Medulla oblongata (tissue), 1 donor: ENCODE data around the gene SGCD.

Experiments
- DNase-seq: peaks from one replicate; pipeline ENCODE4 v3.0.0-alpha.2; 2015; ENCODE audit errors: extremely low spot score

The SGCD gene

DNA sequence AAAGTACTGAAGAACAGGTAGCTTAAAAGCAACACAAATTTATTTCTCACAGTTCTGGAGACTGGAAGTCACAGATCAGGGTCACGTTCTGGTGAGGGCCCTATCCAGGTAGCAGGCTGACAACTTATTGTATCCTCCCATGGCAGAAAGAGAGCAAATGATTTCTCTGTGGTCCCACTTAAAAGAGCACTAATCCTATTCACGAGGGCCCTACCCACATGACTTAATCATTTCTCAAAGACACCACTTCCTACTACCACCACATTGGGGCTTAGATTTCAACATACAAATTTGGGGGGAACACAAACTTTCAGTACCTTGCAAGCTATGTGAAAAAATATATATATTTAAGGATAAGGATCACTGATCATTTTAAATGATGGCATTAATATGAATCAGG is 447.3 kb downstream of the SGCD start:
- no peak for DNase-seq

DNA sequence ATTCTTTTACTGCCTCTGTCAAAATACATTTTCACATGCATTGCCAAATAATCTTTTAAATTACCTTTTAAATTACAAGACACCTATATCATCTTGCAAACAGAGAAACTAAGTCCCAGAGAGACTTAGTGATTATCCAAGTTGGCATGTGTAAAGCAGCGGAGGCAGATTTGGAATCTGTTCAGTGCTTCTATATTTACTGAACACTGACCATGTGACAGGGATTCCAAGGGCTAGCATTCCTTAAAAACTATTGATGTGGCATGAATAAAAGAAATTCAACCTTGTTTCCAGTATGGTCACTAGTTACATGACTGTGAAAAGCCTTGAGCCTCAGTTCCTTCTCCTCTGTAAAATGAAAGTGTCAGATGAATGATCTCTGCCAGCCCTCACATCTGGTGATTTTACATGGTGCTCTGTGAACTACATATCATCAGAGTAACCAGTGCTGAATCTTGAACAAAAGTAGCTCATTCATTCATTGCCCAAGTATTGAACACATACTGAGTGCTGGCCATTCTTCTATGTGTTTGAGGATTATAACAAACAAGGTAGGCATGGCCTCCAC is 451.3 kb downstream of the SGCD start:
- no peak for DNase-seq

DNA sequence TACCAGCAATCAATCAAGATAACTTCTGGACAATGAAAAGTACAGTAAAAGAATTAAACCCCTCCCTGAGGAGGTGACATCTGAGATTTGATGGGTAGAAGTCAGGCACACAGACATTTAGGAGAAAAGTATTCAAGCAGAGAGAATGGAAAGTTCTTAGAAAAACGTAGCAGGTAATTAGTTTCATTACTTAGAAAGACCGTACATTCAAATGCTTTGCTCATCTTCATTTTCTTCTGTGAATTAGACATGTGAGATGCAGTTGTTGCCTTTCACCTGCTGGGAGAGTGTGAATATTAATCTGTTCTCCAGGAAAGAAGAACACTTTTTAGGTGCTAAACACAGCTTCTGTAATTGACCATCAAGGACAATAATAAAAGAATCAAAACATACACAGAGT is 451.8 kb downstream of the SGCD start:
- DNase-seq, result no peak

DNA sequence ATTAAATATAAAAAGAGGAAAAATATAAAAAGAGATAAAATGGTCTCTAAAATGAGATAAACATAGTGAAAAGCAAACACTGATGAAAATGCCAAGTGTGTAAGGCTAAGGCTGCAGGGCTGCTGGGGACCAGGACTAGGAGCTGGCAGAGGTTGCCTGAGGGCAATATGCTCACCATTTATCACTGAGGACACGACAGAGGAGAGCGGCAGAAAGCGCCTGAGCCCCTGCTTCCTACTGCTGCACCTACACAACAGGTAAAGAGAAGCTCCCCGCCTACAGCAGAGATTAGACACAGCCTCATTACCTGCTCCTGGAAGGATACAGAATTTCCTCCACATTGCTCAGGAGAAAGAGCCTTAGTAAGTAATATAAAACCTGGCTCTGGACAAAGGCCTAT is 452.5 kb downstream of the SGCD start:
- no peak for DNase-seq

DNA sequence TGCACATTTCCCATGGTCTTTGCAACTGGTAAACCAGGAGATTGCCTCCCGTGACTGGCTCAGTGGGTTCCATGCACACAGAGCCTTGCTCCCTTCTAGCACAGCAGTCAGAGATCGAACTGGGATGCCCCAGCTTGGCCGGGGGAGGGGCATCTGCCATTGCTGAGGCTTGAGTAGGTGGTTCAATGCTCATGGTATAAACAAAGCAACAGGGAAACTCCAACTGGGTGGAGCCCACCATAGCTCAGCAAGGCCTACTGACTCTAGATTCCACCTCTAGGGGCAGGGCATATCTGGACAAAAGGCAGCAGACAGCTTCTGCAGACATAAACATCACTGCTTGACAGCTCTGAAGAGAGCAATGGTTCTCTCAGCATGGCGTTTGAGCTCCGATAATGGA is 456.1 kb downstream of the SGCD start:
- no peak for DNase-seq

DNA sequence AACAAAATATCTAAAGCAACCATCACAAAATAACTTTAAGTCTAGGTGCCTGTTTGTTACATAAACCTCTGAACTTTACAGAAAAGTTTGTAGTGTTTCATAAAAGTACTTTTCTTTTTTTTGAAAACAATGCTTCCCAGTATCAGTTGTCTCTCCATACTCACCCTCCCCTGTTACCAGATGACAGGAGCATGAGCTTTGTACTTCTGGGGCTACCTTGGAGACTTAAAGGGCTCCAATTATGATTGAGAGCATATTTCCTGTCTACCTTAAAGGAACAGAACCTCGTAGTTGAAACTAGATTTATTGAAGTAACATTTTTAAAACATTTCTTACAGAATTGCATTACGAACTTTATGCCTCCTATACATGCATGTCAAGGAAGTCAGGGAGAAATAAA is 467.7 kb downstream of the SGCD start:
- DNase-seq, result no peak

DNA sequence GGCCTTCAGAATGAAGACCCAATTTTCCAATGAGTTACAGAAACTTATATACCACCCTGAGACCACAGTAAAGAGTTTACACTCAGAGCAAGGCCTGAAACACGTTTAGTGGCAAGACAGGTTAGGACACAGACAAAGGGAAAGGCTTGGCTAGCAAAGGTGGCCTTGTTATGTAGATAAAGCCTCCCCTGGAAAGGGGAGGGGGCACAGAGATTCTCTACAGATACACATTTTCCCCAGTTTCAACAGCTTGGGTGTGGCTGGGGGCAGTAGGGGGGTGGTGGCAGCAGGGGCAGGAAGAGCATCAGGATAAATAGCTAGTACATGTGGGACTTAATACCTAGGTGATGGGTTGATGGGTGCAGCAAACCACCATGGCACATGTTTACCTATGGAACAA is 471.2 kb downstream of the SGCD start:
- DNase-seq, result no peak

DNA sequence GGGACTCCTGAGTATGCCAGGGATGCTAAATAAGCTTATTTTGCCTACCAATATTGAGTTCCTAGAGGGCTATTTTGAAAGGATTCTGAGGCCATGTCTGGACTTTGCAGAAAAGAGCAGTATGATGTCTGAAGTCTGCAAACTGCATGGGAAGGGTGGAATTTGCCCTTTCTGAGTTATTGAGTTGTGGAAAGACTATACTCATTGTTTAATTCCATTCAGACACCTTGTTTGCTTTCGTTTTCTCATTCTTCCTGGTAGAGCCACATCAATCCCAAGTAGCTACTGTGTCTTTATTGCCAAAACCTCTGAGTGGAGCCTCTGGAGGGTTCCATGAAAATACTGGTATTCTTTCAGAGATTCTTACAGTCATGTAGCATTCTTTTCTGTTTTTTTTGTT is 472.2 kb downstream of the SGCD start:
- no peak for DNase-seq

DNA sequence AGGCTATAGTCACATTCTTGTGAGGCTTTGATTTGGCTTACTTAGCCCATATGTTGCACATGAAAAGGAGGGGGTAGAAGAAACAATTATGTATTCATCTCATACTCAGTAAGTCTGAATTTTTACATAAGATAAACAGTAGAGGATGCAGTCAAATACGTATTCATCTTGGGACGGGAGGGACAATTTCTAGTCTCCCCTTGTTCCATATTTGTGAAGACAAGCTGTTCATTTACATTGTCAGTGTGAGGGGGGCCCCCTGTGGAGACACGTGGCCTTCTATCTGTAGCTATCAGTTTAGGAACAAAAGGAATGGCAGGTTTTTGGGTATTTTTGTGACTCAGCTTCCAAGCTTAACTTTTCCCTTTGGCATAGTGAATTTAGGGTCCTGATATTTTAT is 474.0 kb downstream of the SGCD start:
- DNase-seq, result peak; percentile 41

DNA sequence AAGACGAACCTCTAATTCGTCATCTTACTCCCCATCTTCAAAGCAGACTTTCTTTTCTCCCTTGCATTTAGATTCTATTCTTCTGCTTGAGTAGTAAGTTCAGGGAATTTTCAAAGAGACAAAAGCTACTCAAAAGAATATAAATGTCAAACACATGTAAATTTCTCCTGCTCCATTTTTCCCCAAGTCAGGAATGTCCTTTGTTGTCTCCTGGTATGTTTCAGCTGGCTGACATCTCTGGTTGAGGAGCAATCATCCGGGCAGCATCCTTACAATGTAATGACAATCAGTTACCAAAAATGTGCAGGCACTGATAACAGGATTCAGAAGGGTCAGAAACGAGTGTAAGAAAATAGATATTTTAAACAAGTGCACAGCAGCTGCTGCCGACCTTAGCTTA is 475.5 kb downstream of the SGCD start:
- DNase-seq, result no peak

DNA sequence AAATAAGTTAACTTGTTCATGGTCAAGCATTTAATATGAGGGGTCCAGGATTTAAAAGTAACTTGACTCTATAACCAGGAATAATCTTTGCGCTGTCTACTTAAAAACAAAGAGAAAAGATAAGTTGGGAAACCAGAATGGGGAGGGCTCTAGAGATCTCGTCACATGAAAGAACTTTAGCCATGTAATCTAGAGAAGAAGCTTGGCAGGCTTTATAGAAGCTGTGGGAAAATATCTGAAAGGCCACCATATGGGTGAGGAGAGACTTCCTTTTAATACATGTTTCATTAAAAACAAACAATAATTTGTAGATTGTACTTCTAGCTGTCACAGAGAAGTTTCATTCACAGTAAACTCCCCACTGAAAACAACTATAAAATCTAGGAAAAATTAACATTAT is 476.4 kb downstream of the SGCD start:
- no peak for DNase-seq

DNA sequence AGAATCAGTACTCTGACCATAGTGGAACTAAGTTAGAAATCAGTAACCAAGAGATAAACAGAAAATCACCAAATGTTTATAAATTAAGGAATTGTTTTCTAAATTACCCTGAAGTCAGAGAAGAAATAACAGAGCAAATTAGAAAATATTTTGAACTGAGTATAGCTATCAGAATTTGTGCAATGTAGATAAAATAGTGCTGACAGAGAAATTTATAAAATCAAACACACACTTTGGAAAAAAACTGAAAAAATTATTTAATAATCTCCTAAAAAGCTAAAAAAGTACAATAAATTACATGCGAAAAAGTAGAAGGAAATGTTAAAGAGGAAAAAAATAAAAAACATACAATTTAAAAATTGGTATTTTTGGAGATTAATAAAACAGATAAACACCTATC is 486.0 kb downstream of the SGCD start:
- no peak for DNase-seq

DNA sequence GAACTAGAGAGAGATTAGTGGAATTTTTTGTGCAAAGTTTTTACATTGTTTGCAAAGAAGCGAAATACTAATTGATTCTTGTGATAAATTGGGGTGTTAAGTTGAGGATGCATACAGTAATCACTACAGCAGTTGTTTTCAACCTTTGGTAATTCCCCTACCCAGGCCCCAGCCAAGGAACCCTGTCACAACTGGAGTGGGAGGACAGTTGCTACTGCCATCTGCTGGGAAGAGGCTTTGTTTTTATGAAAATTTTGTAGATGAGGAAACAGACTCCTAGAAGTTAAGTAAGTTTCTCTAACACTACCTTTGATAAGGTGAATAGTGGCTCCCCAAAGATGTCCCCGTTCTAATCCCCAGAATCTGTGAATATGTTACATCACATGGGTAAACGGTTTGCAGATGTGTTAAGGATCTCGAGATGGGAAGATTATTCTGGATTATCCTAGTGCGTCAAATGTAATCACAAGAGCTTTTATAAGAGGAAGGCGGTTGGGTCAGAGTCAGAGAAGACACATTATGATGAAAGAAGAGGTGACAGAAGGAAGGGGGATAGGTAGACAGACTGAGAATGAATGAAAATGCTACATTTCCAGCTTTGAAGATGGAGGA is 489.1 kb downstream of the SGCD start:
- peak; percentile 32 for DNase-seq
